DOHH2 (cell line): ENCODE data around the gene ADGB.

Experiments
- H3F3A ChIP-seq: fragments of 200-600 bp; sonication (generic), shearing (Covaris generic); 2 replicates; pipeline ENCODE4 v1.6.0; 2016; ENCODE audit warnings: antibody characterized with exemption, mild to moderate bottlenecking; ENCODE audit not compliant: control insufficient read depth, insufficient read depth
- H3K27ac ChIP-seq: fragments of 200-600 bp; sonication (generic); 2 replicates; pipeline ENCODE4 v1.5.1; 2014; ENCODE audit warnings: low read depth, mild to moderate bottlenecking, low read length, moderate library complexity
- H3K27me3 ChIP-seq: fragments of 200-600 bp; sonication (generic); 2 replicates; pipeline ENCODE4 v1.6.1; 2014; ENCODE audit warnings: mild to moderate bottlenecking, low read length, mixed read lengths; ENCODE audit not compliant: control insufficient read depth
- H3K36me3 ChIP-seq: fragments of 200-600 bp; sonication (generic); 2 replicates; pipeline ENCODE4 v1.6.1; 2014; ENCODE audit warnings: mild to moderate bottlenecking, low read length, moderate library complexity, mixed read lengths; ENCODE audit not compliant: control insufficient read depth
- H3K4me1 ChIP-seq: fragments of 200-600 bp; sonication (generic); 2 replicates; pipeline ENCODE4 v1.6.1; 2014; ENCODE audit warnings: mild to moderate bottlenecking, low read length, mixed read lengths; ENCODE audit not compliant: control insufficient read depth
- H3K4me2 ChIP-seq: fragments of 200-600 bp; sonication (generic); 2 replicates; pipeline ENCODE4 v1.6.0; 2014; ENCODE audit warnings: mild to moderate bottlenecking, low read length, moderate library complexity
- H3K4me3 ChIP-seq: fragments of 200-600 bp; sonication (generic); 2 replicates; pipeline ENCODE4 v1.5.1; 2014; ENCODE audit warnings: mild to moderate bottlenecking, low read length, mixed read lengths
- H3K79me2 ChIP-seq: fragments of 200-600 bp; sonication (generic); 2 replicates; pipeline ENCODE4 v1.6.1; 2014; ENCODE audit warnings: mild to moderate bottlenecking, low read length, mixed read lengths; ENCODE audit not compliant: control insufficient read depth
- H3K9me2 ChIP-seq: fragments of 200-600 bp; sonication (generic); replicated peaks from 2 replicates; pipeline ENCODE4 v1.6.1; 2014; ENCODE audit warnings: mild to moderate bottlenecking, low read length, mixed read lengths; ENCODE audit not compliant: control insufficient read depth
- H3K9me3 ChIP-seq: fragments of 200-600 bp; sonication (generic); 2 replicates; pipeline ENCODE4 v1.6.1; 2014; ENCODE audit warnings: antibody characterized with exemption, low read length, mixed read lengths; ENCODE audit not compliant: control insufficient read depth, insufficient read depth
- H4K20me1 ChIP-seq: fragments of 200-600 bp; sonication (generic); 2 replicates; pipeline ENCODE4 v1.6.0; 2014; ENCODE audit warnings: low read depth, mild to moderate bottlenecking, antibody characterized with exemption, low read length, moderate library complexity; ENCODE audit not compliant: control insufficient read depth, insufficient read depth
- EZH2phosphoT487 ChIP-seq: fragments of 200-600 bp; sonication (generic); IDR thresholded peaks from 2 replicates; pipeline ENCODE4 v1.6.1; 2017; ENCODE audit warnings: borderline replicate concordance, mild to moderate bottlenecking, antibody characterized with exemption, low read length, moderate library complexity, mixed read lengths
- TF ChIP-seq, protein P1 (sequence below): fragments of 200-600 bp; sonication (generic); IDR thresholded peaks from one replicate; pipeline ENCODE4 v1.5.1; 2014; ENCODE audit warnings: antibody characterized with exemption, mild to moderate bottlenecking, low read depth, low read length; ENCODE audit not compliant: poor library complexity, severe bottlenecking

The ADGB gene

DNA sequence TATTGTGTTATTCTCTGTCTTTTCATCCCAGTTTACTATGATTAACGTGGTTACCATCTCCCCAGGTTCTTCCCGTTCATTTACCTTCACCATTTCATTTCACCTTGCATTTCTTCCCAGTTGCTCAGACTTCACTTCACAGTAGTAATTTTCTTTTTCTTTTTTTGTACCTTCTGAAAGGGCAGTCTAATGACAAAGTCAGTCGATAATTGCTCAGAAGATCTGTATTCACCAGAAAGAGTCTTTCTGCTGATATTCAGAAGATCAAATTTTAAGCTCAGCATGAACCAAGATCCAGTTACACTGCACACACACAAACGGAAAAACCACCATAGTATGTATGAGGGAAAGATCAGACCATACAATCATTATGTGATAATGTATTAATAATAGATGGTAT, 265.5 kb downstream of the ADGB start:
- Histone ChIP-seq H3K27me3 (no peaks in the 10 kb centered on the region), H4K20me1 (no peaks in the 10 kb centered on the region), H3F3A (no peaks in the 10 kb centered on the region), H3K79me2 (no peaks in the 10 kb centered on the region), H3K4me2 (no peak overlapping the region), H3K4me1 (no peaks in the 10 kb centered on the region), H3K27ac (no peak overlapping the region), H3K9me3 (no peaks in the 10 kb centered on the region), H3K36me3 (no peaks in the 10 kb centered on the region), H3K4me3 (no peak overlapping the region), H3K9me2 (no peaks in the 10 kb centered on the region)
- TF ChIP-seq, protein P1, sequence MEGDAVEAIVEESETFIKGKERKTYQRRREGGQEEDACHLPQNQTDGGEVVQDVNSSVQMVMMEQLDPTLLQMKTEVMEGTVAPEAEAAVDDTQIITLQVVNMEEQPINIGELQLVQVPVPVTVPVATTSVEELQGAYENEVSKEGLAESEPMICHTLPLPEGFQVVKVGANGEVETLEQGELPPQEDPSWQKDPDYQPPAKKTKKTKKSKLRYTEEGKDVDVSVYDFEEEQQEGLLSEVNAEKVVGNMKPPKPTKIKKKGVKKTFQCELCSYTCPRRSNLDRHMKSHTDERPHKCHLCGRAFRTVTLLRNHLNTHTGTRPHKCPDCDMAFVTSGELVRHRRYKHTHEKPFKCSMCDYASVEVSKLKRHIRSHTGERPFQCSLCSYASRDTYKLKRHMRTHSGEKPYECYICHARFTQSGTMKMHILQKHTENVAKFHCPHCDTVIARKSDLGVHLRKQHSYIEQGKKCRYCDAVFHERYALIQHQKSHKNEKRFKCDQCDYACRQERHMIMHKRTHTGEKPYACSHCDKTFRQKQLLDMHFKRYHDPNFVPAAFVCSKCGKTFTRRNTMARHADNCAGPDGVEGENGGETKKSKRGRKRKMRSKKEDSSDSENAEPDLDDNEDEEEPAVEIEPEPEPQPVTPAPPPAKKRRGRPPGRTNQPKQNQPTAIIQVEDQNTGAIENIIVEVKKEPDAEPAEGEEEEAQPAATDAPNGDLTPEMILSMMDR: no peak
- TF ChIP-seq EZH2phosphoT487: no peak

DNA sequence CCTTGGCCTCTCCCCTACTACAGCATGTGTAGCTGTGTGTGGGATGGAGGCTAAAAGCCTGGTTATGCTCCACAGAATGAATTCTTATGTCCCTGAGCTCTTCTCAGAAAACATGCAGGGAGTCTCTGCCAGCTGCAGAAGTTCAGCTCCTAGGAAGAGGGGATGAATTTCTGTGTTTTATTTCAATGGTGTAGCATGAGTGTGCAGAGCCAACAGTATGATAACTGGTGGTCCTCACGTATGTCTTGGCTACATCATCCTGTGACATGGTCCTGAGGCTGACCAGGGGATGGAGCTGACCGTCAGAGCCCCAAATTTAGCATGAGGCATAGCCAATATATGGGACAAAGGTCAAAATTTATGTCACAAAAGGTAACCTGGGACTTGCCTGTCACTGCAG, 266.1 kb downstream of the ADGB start:
- H3F3A ChIP-seq: no peaks in the 10 kb centered on the region
- no peaks in the 10 kb centered on the region for H3K9me2 ChIP-seq
- no peaks in the 10 kb centered on the region for H3K79me2 ChIP-seq
- no peaks in the 10 kb centered on the region for H3K36me3 ChIP-seq
- H3K4me3 ChIP-seq: no peak overlapping the region
- H4K20me1 ChIP-seq: no peaks in the 10 kb centered on the region
- TF ChIP-seq, protein P1: no peak
- TF ChIP-seq EZH2phosphoT487: no peak
- H3K4me1 ChIP-seq: no peaks in the 10 kb centered on the region
- no peaks in the 10 kb centered on the region for H3K9me3 ChIP-seq
- no peak overlapping the region for H3K27ac ChIP-seq
- no peak overlapping the region for H3K4me2 ChIP-seq
- H3K27me3 ChIP-seq: no peaks in the 10 kb centered on the region
